Hematopoietic multipotent progenitor cell (in vitro differentiated cells): ENCODE results near the gene TRPV4. TPM values are rescaled to one million over a fixed set of nuclear protein-coding genes. Genes with fewer than 3 reads are reported as not detected.
"Not testable (repeated sequence)": the region's sequence is repeated elsewhere in the genome, so short reads cannot be mapped to it uniquely, and the experiment has no call there.

ENCODE experiments used
- DNase-seq, 3 donors: peaks; one replicate each; pipeline ENCODE4 v3.0.0-alpha.2; 2011 to 2015; ENCODE audit warnings: low read depth in 2 of 3, low spot score in 2 of 3
- total RNA-seq: library from RNA; depleted of rRNA; stranded (reverse); fragments of >200 nt; gene quantifications from one replicate; pipeline ENCODE4 v1.2.3, GENCODE V29; 2012

The TRPV4 gene
- total RNA-seq, 1 donor: not detected

DNA sequence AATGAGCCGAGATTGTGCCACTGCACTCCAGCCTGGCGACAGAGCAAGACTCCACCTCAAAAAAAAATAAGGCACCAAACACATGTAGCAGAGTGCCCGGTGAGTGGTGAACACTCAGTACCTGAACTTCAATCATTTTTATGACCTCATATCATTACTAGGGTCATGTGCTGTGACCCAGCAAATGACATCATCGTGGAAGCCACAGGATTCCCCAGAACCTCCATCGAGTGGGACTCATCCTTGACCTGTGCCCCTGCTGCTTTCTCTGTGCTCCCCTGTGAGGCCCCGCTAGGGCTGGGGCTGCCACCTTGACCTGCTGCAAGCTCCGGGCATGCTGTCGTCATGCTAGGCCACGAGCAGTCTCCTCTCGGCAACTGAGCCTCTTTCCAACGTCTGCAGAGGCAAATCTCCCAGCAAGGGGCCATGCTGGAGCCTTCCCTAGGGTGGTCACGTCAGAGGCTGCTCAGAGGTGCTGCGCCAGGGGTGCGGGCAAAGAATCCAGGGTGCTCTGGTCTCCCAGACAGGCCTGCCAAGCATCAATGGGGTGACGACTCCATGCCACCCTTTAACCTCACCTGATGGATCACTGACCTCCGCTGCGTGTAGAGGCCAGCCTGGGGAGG is 28.6 kb upstream of the TRPV4 start:
- DNase-seq: no peak

DNA sequence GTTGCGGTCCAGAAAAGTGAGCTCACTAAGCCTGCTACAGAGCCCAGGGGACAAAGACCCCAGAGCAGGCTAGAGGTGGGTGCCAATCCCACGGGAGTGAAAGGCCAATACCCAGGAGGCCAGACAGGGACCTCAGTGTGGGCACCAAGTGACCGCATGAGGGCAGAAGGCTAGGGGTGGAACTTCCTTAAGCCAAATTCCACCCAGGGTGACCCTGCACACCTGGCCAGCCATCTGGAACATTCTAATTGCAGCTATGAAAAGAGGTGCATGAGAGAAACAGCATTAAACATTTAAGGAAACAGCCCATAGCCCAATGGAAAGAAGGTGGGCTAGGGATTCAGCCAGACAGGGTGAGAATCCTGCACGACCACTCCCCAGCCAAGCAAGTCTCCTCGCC is 27.8 kb upstream of the TRPV4 start:
- no peak for DNase-seq

DNA sequence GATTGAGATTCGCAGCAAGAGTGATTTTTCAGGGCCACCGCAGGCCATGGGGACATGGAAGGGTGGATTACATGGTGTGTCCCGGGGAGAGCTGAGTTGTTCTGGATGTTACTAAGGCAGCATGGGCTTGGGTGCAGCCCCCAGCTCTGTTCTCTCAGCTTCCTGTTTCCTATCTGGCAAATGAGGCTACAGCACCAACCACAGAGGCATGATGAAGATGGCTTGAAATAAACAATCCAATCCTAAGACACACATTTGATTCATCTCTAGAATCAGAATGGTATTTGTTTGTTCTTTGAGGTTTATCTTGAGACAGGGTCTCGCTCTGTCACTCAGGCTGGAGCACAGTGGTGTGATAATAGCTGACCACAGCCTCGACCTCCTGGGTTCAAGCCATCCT is 25.6 kb upstream of the TRPV4 start:
- no peak for DNase-seq

DNA sequence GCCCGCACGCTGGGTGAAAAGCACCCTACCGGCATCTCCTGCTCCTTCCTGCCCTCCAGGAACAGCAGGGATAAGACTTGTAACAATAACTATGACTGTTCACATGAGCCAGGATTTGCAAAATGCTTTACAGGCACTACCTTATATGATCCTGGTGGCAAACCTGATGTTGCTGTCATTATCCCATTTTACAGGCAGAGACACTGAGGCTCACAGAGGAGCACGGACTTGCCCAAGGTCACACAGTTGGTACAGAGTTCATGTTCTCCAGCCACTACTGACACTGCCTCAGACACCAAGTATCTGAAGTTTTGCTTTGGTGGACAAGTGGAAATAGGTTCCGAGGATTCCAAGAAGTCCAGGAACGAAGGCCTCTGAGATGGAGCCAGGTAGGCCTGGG is 24.5 kb upstream of the TRPV4 start:
- DNase-seq: no peak

DNA sequence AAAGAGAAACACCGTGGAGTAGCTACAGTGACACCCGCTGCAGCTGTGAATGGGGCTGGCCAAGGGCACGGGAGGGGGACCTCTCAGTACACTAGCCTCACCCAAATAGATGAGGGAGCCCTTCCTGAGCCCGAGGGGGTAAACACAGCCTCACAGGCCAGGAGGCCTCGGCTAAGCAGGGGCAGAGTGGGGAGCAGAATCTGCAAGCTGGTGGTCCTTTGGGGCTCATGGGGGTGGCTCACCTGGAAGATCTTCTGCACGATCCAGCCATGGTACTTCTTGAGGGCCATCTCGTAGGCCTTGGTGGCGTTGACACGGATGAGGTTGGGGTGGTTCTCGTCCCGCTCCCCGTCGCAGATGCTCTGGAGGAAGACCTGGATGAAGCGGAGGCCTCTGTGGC is 22.2 kb upstream of the TRPV4 start:
- no peak for DNase-seq

DNA sequence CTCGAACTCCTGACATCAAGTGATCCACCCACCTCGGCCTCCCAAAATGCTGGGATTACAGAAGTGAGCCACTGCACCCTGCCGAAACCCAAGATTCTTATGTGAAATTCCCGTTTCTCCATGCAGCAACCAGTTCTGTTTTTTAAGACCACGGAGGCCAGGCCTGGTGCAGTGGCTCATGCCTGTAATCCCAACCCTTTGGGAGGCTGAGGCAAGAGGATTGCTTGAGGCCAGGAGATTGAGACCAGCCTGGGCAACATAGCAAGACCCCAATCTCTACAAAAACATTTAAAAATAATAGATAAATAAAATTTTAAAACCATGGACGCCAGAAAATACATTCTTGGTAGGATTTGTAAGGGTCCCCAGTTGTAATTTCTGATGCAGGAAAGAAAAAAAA is 17.3 kb upstream of the TRPV4 start:
- DNase-seq: not testable (repeated sequence)

DNA sequence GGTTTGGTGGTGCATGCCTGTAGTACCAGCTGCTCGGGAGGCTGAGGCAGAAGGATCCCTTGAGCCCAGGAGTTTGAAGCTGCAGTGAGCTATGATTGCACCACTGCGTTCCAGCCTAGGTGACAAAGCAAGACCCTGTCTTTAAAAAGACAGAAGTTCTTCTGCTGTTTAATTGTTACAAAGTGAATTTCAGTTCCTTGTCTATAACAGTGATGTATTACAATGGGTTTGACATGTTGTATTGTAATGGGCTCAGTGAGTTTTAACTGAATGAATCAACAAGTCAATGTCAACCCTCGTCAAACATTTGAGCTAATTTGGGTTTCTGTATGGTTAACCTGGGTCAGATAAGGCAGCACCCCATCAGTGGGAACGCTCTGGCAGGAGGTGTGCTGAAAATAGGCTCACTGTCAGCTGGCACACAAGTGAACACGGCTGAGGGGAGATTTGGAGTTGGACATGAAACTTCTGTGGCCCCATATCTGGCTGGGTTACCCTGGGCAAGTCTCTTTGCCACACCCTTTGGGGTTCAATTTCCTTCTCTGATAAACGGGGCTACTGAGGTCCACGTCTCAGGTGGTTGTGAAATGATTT is 14.0 kb upstream of the TRPV4 start:
- DNase-seq: no peak

DNA sequence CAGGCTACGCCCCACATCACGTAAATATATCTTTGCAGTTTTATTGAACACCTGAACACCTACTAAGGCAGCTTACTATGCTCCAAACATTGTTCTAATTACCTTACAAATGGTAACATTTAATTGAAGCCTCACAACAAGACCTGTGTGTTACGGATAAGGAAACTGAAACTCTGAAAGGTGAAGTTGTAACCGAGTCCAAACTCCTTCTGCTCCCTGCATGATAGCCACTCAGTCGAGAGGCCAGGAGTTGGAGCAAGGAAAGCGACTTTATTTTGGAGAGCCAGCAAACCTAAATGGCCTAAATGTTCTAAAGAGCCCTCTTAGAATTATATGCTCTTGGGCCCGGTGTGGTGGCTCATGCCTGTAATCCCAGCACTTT is 12.6 kb upstream of the TRPV4 start:
- DNase-seq: no peak

DNA sequence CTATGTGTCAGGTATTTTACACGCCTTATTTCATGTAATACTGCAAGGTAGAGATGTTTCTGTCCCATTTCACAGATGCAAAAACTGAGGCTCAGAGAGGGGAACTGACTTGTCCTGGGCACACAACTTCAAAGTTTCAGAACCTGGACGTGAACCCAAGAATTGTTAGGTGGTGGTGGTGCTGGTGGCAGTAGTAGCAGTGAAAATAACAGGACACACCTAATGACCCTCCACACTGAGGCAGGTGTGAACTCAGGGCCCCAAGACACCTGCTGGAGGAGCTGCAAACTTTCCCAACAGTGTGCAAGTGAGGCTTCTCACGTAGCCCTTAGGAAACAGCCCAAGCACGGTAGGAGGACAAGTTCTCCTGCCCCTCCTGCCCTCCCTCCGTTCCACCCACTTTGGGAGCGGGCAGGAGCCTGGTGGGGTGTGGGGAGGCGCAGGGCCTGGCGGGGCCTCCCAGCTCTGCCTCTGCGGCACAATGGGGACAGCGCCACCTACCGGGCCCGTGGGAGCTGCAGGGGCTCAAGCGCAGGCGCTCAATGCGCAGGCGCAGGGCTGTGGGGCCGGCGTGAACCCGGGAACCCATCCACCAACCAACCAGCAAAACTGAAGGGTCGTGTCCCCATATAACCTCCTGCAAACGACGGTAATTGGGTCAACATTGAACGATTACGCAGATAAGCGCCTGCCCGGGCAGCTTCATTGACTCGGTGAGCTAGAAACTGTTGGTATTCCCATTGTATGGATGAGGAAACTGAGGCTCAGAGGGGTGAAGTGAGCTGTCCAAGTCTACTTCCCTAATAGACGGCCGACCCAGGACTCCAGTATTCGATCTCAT is 12.0 kb upstream of the TRPV4 start:
- peak; percentile 81 to 89 (median 83) for DNase-seq

DNA sequence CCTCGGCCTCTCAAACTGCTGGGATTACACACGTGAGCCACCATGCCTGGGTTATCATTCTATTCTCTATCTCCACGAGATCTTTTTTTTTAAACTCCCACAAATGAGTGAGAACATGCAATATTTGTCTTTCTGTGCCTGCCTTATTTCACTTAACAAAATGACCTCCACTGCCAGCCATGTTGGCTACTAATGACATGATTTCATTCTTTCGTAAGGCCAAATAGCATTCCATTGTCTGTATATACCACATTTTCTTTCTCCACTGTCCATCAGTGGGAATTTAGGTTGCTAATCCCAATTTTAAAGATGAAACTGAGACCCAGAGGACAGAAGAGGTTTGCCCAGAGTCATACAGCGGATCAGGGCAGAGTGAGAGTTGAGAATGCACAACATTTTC is 10.9 kb upstream of the TRPV4 start:
- DNase-seq: no peak

DNA sequence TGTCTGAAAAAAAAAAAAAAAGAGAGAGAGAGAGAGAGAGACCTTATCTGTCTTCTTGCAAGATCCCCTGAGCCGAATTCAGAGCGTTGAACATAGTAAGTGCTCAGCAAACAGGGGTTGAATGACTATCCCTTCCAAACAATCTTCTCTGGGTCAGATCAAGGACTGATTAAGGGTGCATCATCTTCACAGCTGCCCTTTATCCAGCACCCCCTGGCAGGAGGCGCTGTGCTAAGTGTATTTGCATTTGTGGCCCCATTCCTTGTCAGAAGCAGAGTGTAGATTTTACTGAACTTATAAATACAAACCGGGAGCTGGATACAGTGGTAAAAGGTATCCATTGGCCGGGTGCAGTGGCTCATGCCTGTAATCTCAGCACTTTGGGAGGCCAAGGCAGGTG is 8.8 kb upstream of the TRPV4 start:
- no peak for DNase-seq

DNA sequence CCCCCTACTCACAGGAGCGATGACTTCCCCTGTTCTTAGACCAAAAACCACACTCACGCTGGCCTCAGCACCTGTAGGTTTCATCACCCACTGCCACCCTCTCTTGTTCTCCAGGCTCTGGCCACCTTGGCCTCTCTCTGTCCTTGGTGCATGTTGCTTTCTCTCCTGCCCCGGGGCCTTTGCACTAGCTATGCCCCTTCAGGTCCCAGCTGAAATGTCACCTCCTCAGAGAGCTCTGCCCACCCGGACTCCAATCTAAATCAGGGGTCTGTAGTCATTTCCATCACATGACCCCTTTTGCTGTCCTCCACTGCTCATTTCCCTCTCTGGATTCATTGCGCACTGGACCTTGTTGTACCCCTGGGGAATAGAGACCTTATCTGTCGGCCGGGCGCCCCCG is 8.2 kb upstream of the TRPV4 start:
- no peak for DNase-seq

DNA sequence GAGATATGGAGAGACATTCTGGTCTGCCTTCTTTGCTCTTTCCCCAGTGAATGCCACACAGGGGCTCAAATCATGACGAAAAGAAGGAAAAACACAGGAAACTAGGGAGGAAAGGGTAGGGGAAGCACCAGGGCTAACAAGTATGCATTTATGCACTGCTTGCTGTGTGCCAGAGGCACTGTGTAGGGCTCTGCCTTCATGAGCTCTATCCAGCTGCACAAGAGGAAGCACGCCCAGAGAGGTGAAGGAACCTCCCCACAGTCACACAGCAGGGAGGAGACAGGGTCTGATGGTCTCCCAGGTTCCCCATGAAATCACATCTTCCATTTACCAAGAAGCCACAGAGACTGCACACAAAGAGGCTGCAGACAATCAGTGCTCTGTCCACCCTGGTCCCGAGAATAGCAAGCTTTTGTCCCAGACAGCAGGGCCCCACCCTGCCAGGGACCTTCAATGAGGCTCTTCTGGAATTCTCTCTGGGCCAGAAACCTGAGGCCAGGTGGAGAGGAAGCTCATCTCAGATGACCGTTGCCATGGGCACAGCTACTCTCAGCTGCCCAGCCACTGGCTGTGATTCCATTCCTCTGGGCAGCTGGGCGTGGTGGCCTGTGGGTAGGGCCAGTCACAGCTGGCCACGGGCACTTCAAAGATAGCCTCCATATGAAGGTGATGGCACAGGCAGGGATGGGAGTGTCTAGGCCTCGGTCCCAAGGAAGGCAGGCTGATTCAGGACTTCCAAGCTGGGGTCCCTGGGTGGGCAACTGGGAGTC is 7.3 kb upstream of the TRPV4 start:
- no peak for DNase-seq

DNA sequence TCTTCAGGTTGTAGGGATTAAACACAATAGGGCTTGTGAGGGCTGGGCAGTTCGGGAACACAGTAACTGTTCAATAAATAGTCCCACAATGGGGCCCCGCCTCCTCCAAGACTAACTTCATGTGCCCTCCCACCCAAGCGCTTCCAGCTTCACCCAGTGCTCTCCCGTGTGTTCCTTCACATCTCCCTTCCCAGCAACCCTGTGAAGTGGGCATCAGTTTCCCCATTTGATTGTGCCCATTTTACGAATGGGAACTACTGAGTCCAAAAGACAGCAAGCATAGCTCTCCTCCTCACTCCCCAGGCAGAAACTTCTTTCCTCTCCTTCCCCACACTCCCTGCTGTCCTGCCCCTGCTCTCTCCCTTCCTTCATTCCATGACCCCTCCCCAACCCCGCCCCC is 6.2 kb upstream of the TRPV4 start:
- no peak for DNase-seq

DNA sequence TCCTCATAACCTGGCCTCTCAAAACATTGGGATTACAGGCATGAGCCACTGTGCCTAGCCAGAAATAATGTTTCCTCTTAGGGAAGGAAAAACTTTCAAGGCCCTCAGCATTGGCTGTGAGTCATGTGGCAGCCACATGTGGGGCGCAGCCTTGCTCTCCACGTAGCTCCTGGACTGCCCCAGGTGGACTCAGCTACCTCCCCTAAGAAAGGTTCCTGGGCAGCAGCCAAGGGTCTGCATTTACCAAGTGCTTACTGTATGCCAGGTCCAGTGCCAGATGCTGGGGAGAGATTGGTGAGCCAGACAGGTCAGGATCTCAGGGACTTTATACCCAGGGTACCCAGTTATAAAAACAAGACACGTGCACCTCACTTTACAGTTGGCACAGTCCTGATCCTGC is 3.7 kb upstream of the TRPV4 start:
- no peak for DNase-seq

DNA sequence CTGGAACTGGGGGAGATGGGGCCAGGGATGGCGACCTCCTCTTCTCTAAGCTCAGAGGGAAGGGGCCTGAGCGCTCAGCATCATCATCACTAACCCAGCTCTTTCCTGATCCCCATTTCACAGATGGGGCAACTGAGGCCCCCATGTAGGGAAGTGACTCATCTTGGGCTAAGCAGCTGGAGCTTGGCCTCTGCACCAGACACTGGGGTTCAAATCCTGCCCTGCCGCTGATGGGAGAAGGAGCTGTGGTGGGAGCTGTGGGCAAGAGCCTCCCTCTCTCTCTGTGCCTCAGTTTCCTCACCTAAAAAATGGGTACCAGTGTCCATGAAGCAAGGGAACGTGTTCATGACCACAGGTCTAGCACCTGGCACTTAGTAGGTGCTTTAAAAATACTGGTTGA is 2.6 kb upstream of the TRPV4 start:
- DNase-seq: no peak

DNA sequence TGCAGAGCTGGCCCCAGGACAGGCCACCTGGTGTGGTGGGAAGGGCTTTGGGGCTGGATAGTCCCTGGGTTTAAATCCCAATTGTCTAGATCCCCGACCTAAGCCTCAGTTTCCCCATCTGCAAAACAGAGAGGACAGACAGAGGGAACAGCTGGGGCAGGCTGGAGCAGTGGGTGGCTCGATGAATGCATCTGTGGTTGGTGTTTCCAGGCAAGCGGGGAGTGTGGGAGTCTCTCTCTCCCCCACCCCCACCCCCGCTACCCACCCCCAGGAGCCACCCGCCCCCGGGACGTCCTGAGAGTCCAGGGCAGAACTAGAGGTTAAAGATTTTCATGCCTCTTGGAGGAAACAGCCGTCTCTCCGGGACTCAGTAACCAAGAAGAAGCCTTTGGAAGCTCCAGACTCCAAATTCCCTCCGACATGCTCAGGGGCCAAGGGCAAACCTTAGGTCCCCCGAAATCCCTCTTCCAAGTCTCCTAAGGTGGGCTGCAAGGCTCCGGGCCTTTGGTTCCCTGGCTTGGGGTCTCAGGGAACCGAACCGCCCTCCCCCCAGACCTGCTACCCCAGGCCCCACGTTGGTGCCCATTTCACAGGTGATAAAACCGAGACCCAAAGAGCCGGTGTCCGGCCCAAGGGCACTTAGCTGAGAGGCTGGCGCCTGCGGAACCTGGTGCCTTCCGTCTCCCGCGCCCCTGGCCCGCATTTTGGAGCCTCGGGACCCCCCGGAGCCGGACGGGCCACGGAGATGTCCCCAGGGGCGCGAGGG is 474 bp downstream of the TRPV4 start:
- DNase-seq: no peak

DNA sequence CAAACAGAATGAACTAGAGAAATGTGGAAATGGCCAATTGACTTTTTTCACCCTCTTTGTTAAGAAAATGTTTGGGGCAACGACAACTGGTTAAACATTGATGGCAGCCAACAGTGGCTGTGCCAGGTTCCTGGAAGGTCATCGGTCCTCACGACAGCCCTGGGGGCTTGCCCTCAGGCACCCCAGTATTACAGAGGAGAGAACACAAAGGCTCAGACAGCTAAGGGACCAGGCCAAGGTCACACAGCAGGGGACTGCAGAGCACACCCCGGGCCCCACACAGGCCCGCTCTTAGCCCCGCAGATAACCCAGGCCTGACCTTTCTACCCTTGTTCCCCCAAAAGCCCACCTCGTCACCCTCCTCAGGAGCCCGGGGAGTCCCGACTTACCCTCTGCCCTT is 1.3 kb downstream of the TRPV4 start:
- no peak for DNase-seq

DNA sequence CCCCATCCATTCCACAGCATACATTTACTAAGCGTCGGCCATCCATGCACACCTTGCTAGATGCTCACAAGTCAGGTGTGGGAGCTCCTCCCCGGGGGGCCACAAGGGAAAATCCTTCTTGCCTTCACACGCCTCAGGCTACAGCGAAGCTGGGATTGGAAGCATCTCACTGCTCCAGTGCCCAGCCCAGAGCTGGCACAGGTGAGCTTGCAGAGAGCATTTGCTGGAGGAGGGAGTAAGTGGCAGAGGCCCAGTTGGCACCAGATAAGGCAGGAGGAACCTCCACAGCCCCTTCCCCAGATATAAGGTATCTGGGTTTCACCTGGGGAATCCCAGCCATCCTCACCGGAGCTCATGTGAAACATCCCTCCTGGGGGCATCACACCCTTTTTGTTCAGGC is 1.8 kb downstream of the TRPV4 start:
- no peak for DNase-seq

DNA sequence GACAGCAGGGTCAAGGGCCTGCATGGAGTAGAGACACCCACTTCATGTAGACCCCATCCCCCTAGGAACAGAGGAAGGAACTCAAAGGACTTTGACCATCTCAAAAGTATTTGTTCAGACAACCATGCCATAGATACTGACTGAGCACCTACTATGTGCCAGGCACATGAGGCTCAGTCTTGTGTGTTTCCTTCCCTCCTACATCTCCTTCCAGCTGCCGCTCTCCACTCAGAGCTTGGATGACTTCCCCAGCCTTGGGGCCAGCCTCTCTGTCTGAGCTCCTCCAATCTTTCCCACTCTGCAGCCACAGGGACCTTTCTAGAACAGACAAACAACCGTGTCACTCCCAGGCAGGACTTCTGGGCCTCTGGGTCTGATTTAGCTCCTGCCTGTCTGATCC is 2.5 kb downstream of the TRPV4 start:
- no peak for DNase-seq

DNA sequence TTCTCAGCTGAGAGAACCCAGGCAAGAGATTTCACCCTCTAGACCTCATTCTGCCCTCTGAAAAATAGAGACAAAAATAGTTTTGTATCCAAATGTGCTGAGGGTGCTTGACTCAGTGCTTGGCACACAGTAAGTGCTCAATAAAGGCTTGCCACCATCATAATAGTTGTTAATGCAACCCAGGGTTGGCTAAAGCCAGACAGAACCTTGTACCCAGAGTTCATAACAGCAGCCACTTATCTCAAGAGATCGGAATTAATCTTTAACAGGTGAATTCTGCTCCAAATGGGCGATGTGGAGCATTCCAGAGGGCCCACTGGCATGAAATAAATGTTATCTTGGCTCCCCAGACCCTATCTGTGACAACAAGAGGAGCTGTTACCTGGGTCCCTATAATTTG is 2.9 kb downstream of the TRPV4 start:
- DNase-seq: no peak
